A549 (cell line): ENCODE data around the gene SHCBP1. TPM values are rescaled to one million over a fixed set of nuclear protein-coding genes. Genes with fewer than 3 reads are reported as not detected.

Experiments
- ATAC-seq, 2 experiments: fragments of 200-7000 bp in 1 of 2; fragments of >200 bp in 1 of 2; cut with Nextera tagmentation in 1 of 2; cut with Tn5 transposase in 1 of 2; 3 replicates each; pipeline versions ENCODE4 v1.8.0 to v1.9.1; 2018 to 2020; ENCODE audit warnings: mild to moderate bottlenecking in 1 of 2, moderate library complexity in 1 of 2
- CTCF ChIA-PET: fragments of 300-600 bp; sonication (Branson Sonifier 250); formaldehyde crosslinking; extraction: SDS; loops from one replicate; lab custom pipeline; 2021; ENCODE audit warnings: antibody characterized with exemption, inconsistent platforms; lab: Yijun Ruan, JAX
- POLR2A ChIA-PET: fragments of 350-600 bp; formaldehyde crosslinking; extraction: SDS; loops from one replicate; lab custom pipeline; 2021; ENCODE audit warnings: antibody characterized with exemption, inconsistent platforms; lab: Yijun Ruan, JAX
- DNase-seq, 2 experiments: peaks; one replicate each; pipeline versions ENCODE4 v3.0.0 to v3.0.0-alpha.2; 2011 to 2016; ENCODE audit warnings: low read depth in 1 of 2, low spot score in 1 of 2
- FAIRE-seq: peaks from 2 replicates; lab custom pipeline; 2011; peaks lifted over from hg19 to GRCh38; lab: Jason Lieb, UNC
- H3K27ac ChIP-seq, 2 experiments: fragments of >200 bp; sonication (Bioruptor Twin); formaldehyde crosslinking; 3 replicates each; pipeline ENCODE4 v1.5.1; 2016 to 2017
- H3K4me1 ChIP-seq: fragments of >200 bp; sonication (Bioruptor Twin); formaldehyde crosslinking; 3 replicates; pipeline ENCODE4 v1.6.1; 2016
- H3K4me2 ChIP-seq: fragments of >200 bp; sonication (Bioruptor Twin); formaldehyde crosslinking; 3 replicates; pipeline ENCODE4 v1.6.1; 2016
- H3K4me3 ChIP-seq: fragments of >200 bp; sonication (Bioruptor Twin); formaldehyde crosslinking; 3 replicates; pipeline ENCODE4 v1.5.1; 2016
- H3K9me3 ChIP-seq: fragments of >200 bp; sonication (Bioruptor Twin); formaldehyde crosslinking; 3 replicates; pipeline ENCODE4 v1.6.1; 2016
- BHLHE40 ChIP-seq: IDR thresholded peaks from 2 replicates; pipeline ENCODE4 v1.6.1; 2012; ENCODE audit warnings: low read depth, low read length, inconsistent platforms
- EHMT2 ChIP-seq: fragments of 200-600 bp; sonication (generic); IDR thresholded peaks from 2 replicates; pipeline ENCODE4 v1.6.1; 2016; ENCODE audit warnings: antibody characterized with exemption, low read depth, mild to moderate bottlenecking, moderate library complexity
- FOSL2 ChIP-seq, 2 experiments: fragments of 450-650 bp in 1 of 2; fragments of >200 bp in 1 of 2; sonication (Bioruptor Twin) in 1 of 2; formaldehyde crosslinking; IDR thresholded peaks; 2 replicates each; pipeline versions ENCODE4 v1.5.0 to v1.6.1; 2016 to 2020; ENCODE audit warnings: mild to moderate bottlenecking in 1 of 2, moderate library complexity in 1 of 2
- HOXA7 ChIP-seq: fragments of 250-450 bp; sonication (Bioruptor Pico); IDR thresholded peaks from 2 replicates; pipeline ENCODE4 v1.5.0; 2020; ENCODE audit warnings: mild to moderate bottlenecking, moderate library complexity
- JUN ChIP-seq, 2 experiments: fragments of >200 bp; sonication (Bioruptor Twin); formaldehyde crosslinking; IDR thresholded peaks; 2 replicates in 1 of 2; 3 replicates in 1 of 2; pipeline ENCODE4 v1.6.1; 2016 to 2017
- KDM1A ChIP-seq: fragments of 200-600 bp; sonication (generic); IDR thresholded peaks from 2 replicates; pipeline ENCODE4 v1.6.1; 2016; ENCODE audit warnings: low read depth, mild to moderate bottlenecking
- MAFK ChIP-seq: fragments of 450-650 bp; IDR thresholded peaks from 2 replicates; pipeline ENCODE4 v1.6.1; 2014; ENCODE audit not compliant: partially characterized antibody
- MAZ ChIP-seq: fragments of 150-350 bp; IDR thresholded peaks from 2 replicates; pipeline ENCODE4 v1.6.1; 2014; ENCODE audit warnings: antibody characterized with exemption, low read depth, low read length, borderline replicate concordance
- NFE2L2 ChIP-seq: fragments of 150-350 bp; conservative IDR thresholded peaks from 2 replicates; pipeline ENCODE4 v1.6.1; 2014; ENCODE audit warnings: low read length
- NPAS2 ChIP-seq: fragments of 250-450 bp; sonication (Bioruptor Pico); IDR thresholded peaks from 2 replicates; pipeline ENCODE4 v1.8.0; 2022; ENCODE audit warnings: mild to moderate bottlenecking, moderate library complexity, borderline replicate concordance
- PHF8 ChIP-seq: fragments of 200-600 bp; sonication (generic); IDR thresholded peaks from 2 replicates; pipeline ENCODE4 v1.6.1; 2016; ENCODE audit warnings: low read depth, mild to moderate bottlenecking, antibody characterized with exemption, moderate library complexity, borderline replicate concordance
- POLR2A ChIP-seq: IDR thresholded peaks from 2 replicates; pipeline ENCODE4 v1.6.1; 2012; ENCODE audit warnings: mild to moderate bottlenecking, low read length
- RFX5 ChIP-seq: fragments of 450-650 bp; IDR thresholded peaks from 2 replicates; pipeline ENCODE4 v1.7.1; 2014; ENCODE audit warnings: antibody characterized with exemption, mild to moderate bottlenecking, moderate library complexity
- SMC3 ChIP-seq: fragments of >200 bp; sonication (Bioruptor Twin); formaldehyde crosslinking; IDR thresholded peaks from 3 replicates; pipeline ENCODE4 v1.6.1; 2018; ENCODE audit warnings: inconsistent platforms
- TP53 ChIP-seq: fragments of 250-450 bp; sonication (Bioruptor Pico); IDR thresholded peaks from 2 replicates; pipeline ENCODE4 v1.5.0; 2021; ENCODE audit warnings: mild to moderate bottlenecking, moderate library complexity
- USF2 ChIP-seq: fragments of 450-650 bp; IDR thresholded peaks from 2 replicates; pipeline ENCODE4 v1.6.1; 2014; ENCODE audit warnings: antibody characterized with exemption
- ZC3H11A ChIP-seq: fragments of 450-650 bp; IDR thresholded peaks from 2 replicates; pipeline ENCODE4 v1.6.1; 2014; ENCODE audit warnings: antibody characterized with exemption, mild to moderate bottlenecking
- ZNF302 ChIP-seq: fragments of 250-450 bp; sonication (Bioruptor Pico); IDR thresholded peaks from 2 replicates; pipeline ENCODE4 v1.9.0; 2021; ENCODE audit warnings: inconsistent platforms, mild to moderate bottlenecking, moderate library complexity
- ZSCAN20 ChIP-seq: fragments of 250-450 bp; sonication (Bioruptor Pico); IDR thresholded peaks from 2 replicates; pipeline ENCODE4 v1.8.0; 2022; ENCODE audit warnings: mild to moderate bottlenecking, moderate library complexity
- WGBS: methylation state at CpG from one replicate; pipeline ENCODE4 v1.1.6; 2017; ENCODE audit errors: missing lambda C conversion rate; 5-methylcytosine and 5-hydroxymethylcytosine counted together
- polyA plus RNA-seq, 4 experiments: library from polyadenylated mRNA; depleted of rRNA in 3 of 4; stranded (reverse); fragments of >200 nt; fragmentation: RNase III in 1 of 4; extraction: RNeasy Plus Mini Kit Qiagen cat#74134 plus additional on column Dnase treatment in 1 of 4; gene quantifications; 2 replicates in 3 of 4; 3 replicates in 1 of 4; pipeline ENCODE4 v1.2.3, GENCODE V29; 2011 to 2017
- TF ChIP-seq, protein P1 (sequence below): fragments of >200 bp; sonication (Bioruptor Twin); formaldehyde crosslinking; IDR thresholded peaks from 3 replicates; pipeline ENCODE4 v1.6.1; 2016
- TF ChIP-seq, protein P2 (sequence below): fragments of 250-450 bp; sonication (Bioruptor Pico); IDR thresholded peaks from 2 replicates; pipeline ENCODE4 v1.5.0; 2021; ENCODE audit warnings: mild to moderate bottlenecking, moderate library complexity, borderline replicate concordance
- TF ChIP-seq, protein P3 (sequence below): fragments of 250-450 bp; sonication (Bioruptor Pico); IDR thresholded peaks from 2 replicates; pipeline ENCODE4 v1.5.0; 2020; ENCODE audit warnings: low read depth, mild to moderate bottlenecking, moderate library complexity
- TF ChIP-seq, protein P4 (sequence below): IDR thresholded peaks from 2 replicates; pipeline ENCODE4 v1.6.1; 2012; ENCODE audit warnings: low read depth, borderline replicate concordance

Gene SHCBP1
- polyA plus RNA-seq, 2 of the 4 experiments (the other 2 are of a cell fraction), result 46.0 to 53.6 TPM

- Histone ChIP-seq H3K27ac (no peak overlapping the region), H3K9me3 (no peaks in the 10 kb centered on the region), H3K4me1 (no peaks in the 10 kb centered on the region), H3K4me3 (no peak overlapping the region), H3K4me2 (no peak overlapping the region)
- FAIRE-seq (no peak), ATAC-seq (no peak), DNase-seq (no peak)
- TF ChIP-seq USF2 (no peak), NFE2L2 (no peak), ZNF302 (CRISPR knock-in tag) (no peak), PHF8 (no peak), SMC3 (no peak), EHMT2 (no peak), TP53 (CRISPR knock-in tag) (no peak), MAZ (no peak), FOSL2 (IDR thresholded peaks at IDR 0.05) (no peak), FOSL2 (CRISPR knock-in tag; IDR thresholded peaks at IDR 0.05) (no peak), ZSCAN20 (CRISPR knock-in tag) (no peak), RFX5 (no peak), NPAS2 (CRISPR knock-in tag) (no peak), BHLHE40 (no peak)
- TF ChIP-seq, protein P1, sequence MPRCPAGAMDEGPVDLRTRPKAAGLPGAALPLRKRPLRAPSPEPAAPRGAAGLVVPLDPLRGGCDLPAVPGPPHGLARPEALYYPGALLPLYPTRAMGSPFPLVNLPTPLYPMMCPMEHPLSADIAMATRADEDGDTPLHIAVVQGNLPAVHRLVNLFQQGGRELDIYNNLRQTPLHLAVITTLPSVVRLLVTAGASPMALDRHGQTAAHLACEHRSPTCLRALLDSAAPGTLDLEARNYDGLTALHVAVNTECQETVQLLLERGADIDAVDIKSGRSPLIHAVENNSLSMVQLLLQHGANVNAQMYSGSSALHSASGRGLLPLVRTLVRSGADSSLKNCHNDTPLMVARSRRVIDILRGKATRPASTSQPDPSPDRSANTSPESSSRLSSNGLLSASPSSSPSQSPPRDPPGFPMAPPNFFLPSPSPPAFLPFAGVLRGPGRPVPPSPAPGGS, result no peak
- TF ChIP-seq, protein P2, sequence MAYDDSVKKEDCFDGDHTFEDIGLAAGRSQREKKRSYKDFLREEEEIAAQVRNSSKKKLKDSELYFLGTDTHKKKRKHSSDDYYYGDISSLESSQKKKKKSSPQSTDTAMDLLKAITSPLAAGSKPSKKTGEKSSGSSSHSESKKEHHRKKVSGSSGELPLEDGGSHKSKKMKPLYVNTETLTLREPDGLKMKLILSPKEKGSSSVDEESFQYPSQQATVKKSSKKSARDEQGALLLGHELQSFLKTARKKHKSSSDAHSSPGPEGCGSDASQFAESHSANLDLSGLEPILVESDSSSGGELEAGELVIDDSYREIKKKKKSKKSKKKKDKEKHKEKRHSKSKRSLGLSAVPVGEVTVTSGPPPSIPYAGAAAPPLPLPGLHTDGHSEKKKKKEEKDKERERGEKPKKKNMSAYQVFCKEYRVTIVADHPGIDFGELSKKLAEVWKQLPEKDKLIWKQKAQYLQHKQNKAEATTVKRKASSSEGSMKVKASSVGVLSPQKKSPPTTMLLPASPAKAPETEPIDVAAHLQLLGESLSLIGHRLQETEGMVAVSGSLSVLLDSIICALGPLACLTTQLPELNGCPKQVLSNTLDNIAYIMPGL, result no peak
- TF ChIP-seq, protein P3, sequence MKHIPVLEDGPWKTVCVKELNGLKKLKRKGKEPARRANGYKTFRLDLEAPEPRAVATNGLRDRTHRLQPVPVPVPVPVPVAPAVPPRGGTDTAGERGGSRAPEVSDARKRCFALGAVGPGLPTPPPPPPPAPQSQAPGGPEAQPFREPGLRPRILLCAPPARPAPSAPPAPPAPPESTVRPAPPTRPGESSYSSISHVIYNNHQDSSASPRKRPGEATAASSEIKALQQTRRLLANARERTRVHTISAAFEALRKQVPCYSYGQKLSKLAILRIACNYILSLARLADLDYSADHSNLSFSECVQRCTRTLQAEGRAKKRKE (CRISPR knock-in tag), result no peak
- ChIA-PET CTCF (interaction anchor here (1.0 to 1.9 kb wide), 2 partner anchors 24 to 26 kb away, joined by 4 to 9 read pairs; no protein-coding TSS in a partner anchor), POLR2A (no interaction called here)
- 89% methylated on average over 1 of the region's 1 CpG for WGBS
Observed at GRCh38 chr16:46582313-46582712, 38.9 kb downstream of the SHCBP1 start.

DNA sequence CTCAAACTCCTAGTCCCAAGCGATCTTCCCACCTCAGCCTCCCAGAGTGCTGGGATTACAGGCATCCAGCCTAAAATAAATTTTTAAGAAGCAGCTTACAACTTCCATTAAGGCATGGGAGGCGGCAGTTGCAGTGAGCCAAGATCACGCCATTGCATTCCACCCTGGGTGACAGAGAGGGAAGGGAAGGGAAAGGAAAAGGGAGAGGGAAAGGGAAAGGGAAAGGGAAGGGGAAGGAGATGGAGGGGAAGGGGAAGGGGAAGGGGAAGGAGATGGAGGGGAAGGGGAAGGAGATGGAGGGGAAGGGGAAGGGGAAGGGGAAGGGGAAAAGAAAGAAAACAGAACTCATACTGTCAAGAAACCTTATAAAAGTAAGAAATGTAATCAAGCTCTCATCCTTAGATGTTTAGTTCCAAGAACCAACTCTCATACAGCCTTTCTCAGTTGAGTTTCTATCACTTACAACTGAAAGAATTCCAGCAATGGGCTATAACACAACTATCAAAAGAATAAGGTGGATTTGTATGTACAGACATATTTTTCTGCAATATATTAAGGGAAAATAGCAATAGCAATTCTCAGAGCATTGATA, 43.1 kb downstream of the SHCBP1 start:
- no peak for TF ChIP-seq ZC3H11A
- TF ChIP-seq JUN (IDR thresholded peaks at IDR 0.05), result no peak
- TF ChIP-seq, protein P4, sequence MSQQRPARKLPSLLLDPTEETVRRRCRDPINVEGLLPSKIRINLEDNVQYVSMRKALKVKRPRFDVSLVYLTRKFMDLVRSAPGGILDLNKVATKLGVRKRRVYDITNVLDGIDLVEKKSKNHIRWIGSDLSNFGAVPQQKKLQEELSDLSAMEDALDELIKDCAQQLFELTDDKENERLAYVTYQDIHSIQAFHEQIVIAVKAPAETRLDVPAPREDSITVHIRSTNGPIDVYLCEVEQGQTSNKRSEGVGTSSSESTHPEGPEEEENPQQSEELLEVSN, result no peak
- no peak for TF ChIP-seq KDM1A
- TF ChIP-seq HOXA7, result no peak
- TF ChIP-seq POLR2A, result no peak
- TF ChIP-seq, protein P3 (CRISPR knock-in tag), result no peak
- TF ChIP-seq MAFK, result no peak
- ATAC-seq (no peak), FAIRE-seq (no peak), DNase-seq (no peak)
- Histone ChIP-seq H3K4me2 (no peak overlapping the region), H3K4me3 (no peak overlapping the region), H3K9me3 (no peaks in the 10 kb centered on the region), H3K27ac (no peak overlapping the region), H3K4me1 (peaks cover 8% of the 10 kb centered on the region; the same call in 1 of the 3 replicates)
- 97% methylated on average over 3 of the region's 3 CpGs for WGBS
- POLR2A ChIA-PET, result no interaction called here
- CTCF ChIA-PET, result no interaction called here
